Measurements from ENCODE around the gene WFDC10B. TPM values are rescaled to one million over a fixed set of nuclear protein-coding genes. Genes with fewer than 3 reads are reported as not detected.

WFDC10B gene
- not detected in 2 replicates for total RNA-seq (2011; cell fraction: chromatin; rRNA removed; ENCODE audit: low replicate concordance)
- not detected in 2 replicates for total RNA-seq (2011; cell fraction: nucleolus; rRNA removed)
- total RNA-seq (2011; cell fraction: nucleoplasm; rRNA removed), result not detected in 2 replicates
- total RNA-seq (2014; rRNA removed), result not detected in 2 replicates
- not detected in 2 replicates for total RNA-seq (2014; rRNA removed; fragmentation: Illumina TruSeq; extraction: Trizol)
- total RNA-seq (2015; rRNA removed; fragmentation: Illumina TruSeq; extraction: Trizol), result not detected in 2 replicates
- total RNA-seq (2021), result not detected in 2 replicates
- polyA plus RNA-seq (2011; rRNA removed), result not detected in 2 replicates
- polyA plus RNA-seq (2011; cell fraction: cytosol; rRNA removed), result not detected in 2 replicates
- not detected in 2 replicates for polyA plus RNA-seq (2011; cell fraction: nucleus; rRNA removed)
- polyA plus RNA-seq (2012), result not detected in 2 replicates
- not detected in 2 replicates for polyA plus RNA-seq (2014; fragmentation: Illumina TruSeq; extraction: Trizol)
- polyA plus RNA-seq (2014; fragmentation: Nextera tagmentation; extraction: Ambion mirVana), result not detected
- not detected in 2 replicates for polyA plus RNA-seq (2014; rRNA removed)
- polyA minus RNA-seq (2011; rRNA and poly(A)+ RNA removed), result not detected in 2 replicates
- polyA minus RNA-seq (2011; cell fraction: cytosol; rRNA and poly(A)+ RNA removed), result not detected in 2 replicates
- polyA minus RNA-seq (2011; cell fraction: nucleus; rRNA and poly(A)+ RNA removed), result not detected in 2 replicates
- Bru-seq, nascent RNA, result percentile 11 among the genes with signal in this experiment
- percentile 12 among the genes with signal in this experiment for BruChase-seq, experiment 1, labeled RNA remaining after a 2-hour chase
- BruChase-seq, experiment 2, labeled RNA remaining after a 6-hour chase, result percentile 9 among the genes with signal in this experiment
- long read RNA-seq, experiment 1, partial matches to known transcripts, result 0 of 1 reads
- long read RNA-seq, experiment 1, other reads (novel, unspliced or antisense), result 1 of 1 reads
- long read RNA-seq, experiment 2, result 0 reads
- long read RNA-seq, experiment 3, result 0 reads

- intact Hi-C loops (cut with micrococcal nuclease) (no loop called here), in situ Hi-C loops (cut with MboI) (no loop called here)
- 0% methylated on average over 1 of the region's 1 CpG for WGBS (ENCODE audit: insufficient coverage, low coverage, missing lambda C conversion rate)
- H3K4me2 ChIP-seq (ENCODE audit: insufficient read depth, low read length), result no peak within 1 kb of the TSS
- ATAC-seq, result no peak
- H3K27ac ChIP-seq (ENCODE audit: extremely low read depth, low read depth, low read length), result no peak within 1 kb of the TSS
- FAIRE-seq, result no peak
- POLR2A ChIA-PET, result no interaction called here
- no peak within 1 kb of the TSS for H3K4me3 ChIP-seq
- no peaks in the 10 kb centered on the region for H4K20me1 ChIP-seq (replicated peaks; ENCODE audit: control insufficient read depth, insufficient read depth, low read length)
- no peak within 1 kb of the TSS for H3K9ac ChIP-seq (ENCODE audit: insufficient read depth in 1 of 2, low read depth in 2 of 2, low read length in 2 of 2)
- no peaks in the 10 kb centered on the region; a peak in 1 of 5 replicates for H3K27me3 ChIP-seq (ENCODE audit: control insufficient read depth in 2 of 2, insufficient read depth in 2 of 2, low read length in 2 of 2)
- no peak for DNase-seq (ENCODE audit: extremely low read depth in 1 of 4, low spot score in 3 of 4)
- no peaks in the 10 kb centered on the region for H3K4me1 ChIP-seq (replicated peaks in 1 of 2; ENCODE audit: control insufficient read depth in 2 of 2, insufficient read depth in 2 of 2, low read length in 2 of 2)
- no peaks in the 10 kb centered on the region for H3K36me3 ChIP-seq (ENCODE audit: control insufficient read depth, insufficient read depth, low read length)
- no peak within 1 kb of the TSS for H2AFZ ChIP-seq (ENCODE audit: low read depth, low read length)
- BruUV-seq (replicated peaks), result no TSS peak
- CTCF ChIA-PET (ENCODE audit: low intra/inter-chr PET ratio), result no interaction called here
- H3K79me2 ChIP-seq (ENCODE audit: control insufficient read depth, insufficient read depth, low read length), result no peaks in the 10 kb centered on the region
- H3K9me3 ChIP-seq (replicated peaks; ENCODE audit: control insufficient read depth, insufficient read depth, low read depth, low read length), result no peaks in the 10 kb centered on the region
- H3K9me1 ChIP-seq (ENCODE audit: control insufficient read depth, insufficient read depth, low read length), result no peaks in the 10 kb centered on the region
- TF ChIP-seq ZBTB33 (CRISPR knock-in tag; IDR thresholded peaks at IDR 0.05) (no peak), ZNF407 (IDR thresholded peaks at IDR 0.05; ENCODE audit: low read depth) (no peak), ZFP1 (CRISPR knock-in tag; IDR thresholded peaks at IDR 0.05) (no peak), SFPQ (IDR thresholded peaks at IDR 0.05; ENCODE audit: low read depth, low read length) (no peak)
Observed at GRCh38 chr20:45704969-45705637, at the start of gene WFDC10B. Gene WFDC10B (minus strand): TSS chr20:45705019. CDS start chr20:45685992, 19,027 bp downstream.

Data from K562 (cell line).